ENCODE measurements around the gene C16orf74.

- no peak for TF ChIP-seq CTCF (IDR thresholded peaks at IDR 0.05)
- TF ChIP-seq POLR2A (IDR thresholded peaks at IDR 0.05), result no peak
Measured at GRCh38 chr16:85734311-85735017, 16.4 kb downstream of the C16orf74 start.
